Thoracic aorta (tissue), 2 donors: ENCODE results near the gene ANKRD17. TPM values are rescaled to one million over a fixed set of nuclear protein-coding genes. Genes with fewer than 3 reads are reported as not detected.
"Not testable (repeated sequence)": the region's sequence is repeated elsewhere in the genome, so short reads cannot be mapped to it uniquely, and the experiment has no call there.

ENCODE experiments used
- ATAC-seq: fragments of 150-250 bp; one replicate; pipeline ENCODE4 v1.8.0; 2017; ENCODE audit warnings: low read depth; ENCODE audit not compliant: insufficient number of reproducible peaks, low FRiP score
- DNase-seq: peaks from one replicate; pipeline ENCODE4 v3.0.0-alpha.2; 2020; ENCODE audit warnings: low spot score
- H3K27ac ChIP-seq, 2 donors: fragments of 200-600 bp; sonication (generic); 1 replicate in 1 of 2; 2 replicates in 1 of 2; pipeline ENCODE4 v1.5.1; 2016; ENCODE audit warnings: mild to moderate bottlenecking in 2 of 2, moderate library complexity in 2 of 2
- H3K27me3 ChIP-seq: fragments of 200-600 bp; sonication (generic); replicated peaks from 2 replicates; pipeline ENCODE4 v1.6.0; 2016; ENCODE audit warnings: mild to moderate bottlenecking; ENCODE audit not compliant: insufficient read depth
- H3K36me3 ChIP-seq: fragments of 200-600 bp; sonication (generic); one replicate; pipeline ENCODE4 v1.5.1; 2016
- H3K4me1 ChIP-seq, 2 donors: fragments of 200-600 bp; sonication (generic); 1 replicate in 1 of 2; 2 replicates in 1 of 2; pipeline versions ENCODE4 v1.5.1 to v1.6.0; 2016; ENCODE audit warnings: low read depth in 2 of 2, mild to moderate bottlenecking in 1 of 2; ENCODE audit not compliant: control insufficient read depth in 1 of 2
- H3K4me3 ChIP-seq: fragments of 200-600 bp; sonication (generic); 2 replicates; pipeline ENCODE4 v1.5.1; 2016; ENCODE audit warnings: mild to moderate bottlenecking
- H3K9me3 ChIP-seq: fragments of 200-600 bp; sonication (generic); 2 replicates; pipeline ENCODE4 v1.5.1; 2016
- total RNA-seq, 2 donors: library from RNA; depleted of rRNA; stranded (reverse); fragments of >200 nt; gene quantifications; one replicate each; pipeline versions ENCODE4 v1.1.0 to v1.2.3, GENCODE V29; 2016
- TF ChIP-seq, protein P1 (sequence below): fragments of 200-600 bp; sonication (generic); IDR thresholded peaks from one replicate; pipeline ENCODE4 v1.5.1; 2019; ENCODE audit warnings: antibody characterized with exemption

The ANKRD17 gene
- total RNA-seq, 2 donors from 2014 or later: 49.3 to 58.8 TPM

DNA sequence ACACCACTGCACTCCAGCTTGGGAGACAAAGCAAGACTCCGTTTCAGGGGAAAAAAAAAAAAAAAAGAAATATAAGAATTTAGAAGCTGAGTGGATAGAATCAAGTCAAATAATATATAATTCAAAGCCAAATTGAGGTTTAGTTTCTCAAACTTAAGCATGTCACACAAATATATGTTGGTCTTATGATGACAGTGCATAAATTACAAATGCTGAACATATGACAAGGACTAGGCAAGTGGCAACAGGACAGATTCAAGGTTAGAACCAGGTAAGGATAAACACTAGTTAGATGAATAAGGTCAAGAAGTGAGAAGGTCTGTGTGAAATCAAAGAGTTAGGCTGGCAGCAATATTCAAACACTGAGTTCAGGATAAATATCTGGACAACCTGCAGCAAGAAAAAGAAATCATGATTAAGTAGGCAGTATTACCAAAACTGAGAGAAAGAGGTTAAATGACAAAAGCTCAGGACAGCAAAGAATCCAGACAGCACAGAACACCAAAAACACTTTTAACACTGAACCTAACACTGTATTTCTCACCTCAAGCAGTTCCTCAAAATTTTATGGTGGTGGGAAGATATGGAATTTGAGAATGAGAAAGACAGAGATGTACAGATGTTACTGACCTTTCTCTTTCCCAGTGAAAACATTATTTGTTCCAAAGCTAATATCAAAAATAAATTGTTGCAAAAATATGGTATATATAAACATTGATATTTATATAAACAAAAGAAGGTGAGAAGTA, 45.4 kb downstream of the ANKRD17 start:
- Histone ChIP-seq H3K27ac (peak overlapping the region in 1 of 2 donors; percentile 43), H3K4me3 (no peak overlapping the region), H3K36me3 (no peaks in the 10 kb centered on the region), H3K4me1 (peaks cover 24 to 39% of the 10 kb centered on the region in 2 donors), H3K9me3 (no peaks in the 10 kb centered on the region), H3K27me3 (no peaks in the 10 kb centered on the region)
- TF ChIP-seq, protein P1, sequence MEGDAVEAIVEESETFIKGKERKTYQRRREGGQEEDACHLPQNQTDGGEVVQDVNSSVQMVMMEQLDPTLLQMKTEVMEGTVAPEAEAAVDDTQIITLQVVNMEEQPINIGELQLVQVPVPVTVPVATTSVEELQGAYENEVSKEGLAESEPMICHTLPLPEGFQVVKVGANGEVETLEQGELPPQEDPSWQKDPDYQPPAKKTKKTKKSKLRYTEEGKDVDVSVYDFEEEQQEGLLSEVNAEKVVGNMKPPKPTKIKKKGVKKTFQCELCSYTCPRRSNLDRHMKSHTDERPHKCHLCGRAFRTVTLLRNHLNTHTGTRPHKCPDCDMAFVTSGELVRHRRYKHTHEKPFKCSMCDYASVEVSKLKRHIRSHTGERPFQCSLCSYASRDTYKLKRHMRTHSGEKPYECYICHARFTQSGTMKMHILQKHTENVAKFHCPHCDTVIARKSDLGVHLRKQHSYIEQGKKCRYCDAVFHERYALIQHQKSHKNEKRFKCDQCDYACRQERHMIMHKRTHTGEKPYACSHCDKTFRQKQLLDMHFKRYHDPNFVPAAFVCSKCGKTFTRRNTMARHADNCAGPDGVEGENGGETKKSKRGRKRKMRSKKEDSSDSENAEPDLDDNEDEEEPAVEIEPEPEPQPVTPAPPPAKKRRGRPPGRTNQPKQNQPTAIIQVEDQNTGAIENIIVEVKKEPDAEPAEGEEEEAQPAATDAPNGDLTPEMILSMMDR: no peak
- no peak for DNase-seq
- ATAC-seq: no peak

DNA sequence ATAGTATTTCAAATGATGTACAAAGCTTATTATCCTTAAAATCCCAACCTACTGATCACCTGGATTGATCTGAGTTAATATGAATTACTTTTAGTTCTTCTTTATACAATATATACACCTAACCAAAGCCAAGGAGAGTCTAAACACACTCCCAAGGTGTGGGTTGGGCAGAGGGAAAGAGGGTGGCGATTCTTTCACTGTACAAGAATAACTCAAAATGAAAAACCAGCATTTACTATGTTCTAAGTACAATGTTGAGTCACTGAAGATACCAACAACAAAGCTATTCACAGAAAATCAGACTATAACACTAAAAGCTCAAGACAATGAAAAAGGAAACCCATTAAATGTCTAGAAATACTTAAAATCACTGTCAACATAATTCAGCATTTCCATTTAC, 46.6 kb downstream of the ANKRD17 start:
- Histone ChIP-seq H3K27me3 (no peaks in the 10 kb centered on the region), H3K4me3 (no peak overlapping the region), H3K27ac (no peak overlapping the region), H3K36me3 (no peaks in the 10 kb centered on the region), H3K9me3 (no peaks in the 10 kb centered on the region), H3K4me1 (peaks cover 24 to 45% of the 10 kb centered on the region in 2 donors)
- TF ChIP-seq, protein P1: no peak
- DNase-seq (no peak), ATAC-seq (no peak)

DNA sequence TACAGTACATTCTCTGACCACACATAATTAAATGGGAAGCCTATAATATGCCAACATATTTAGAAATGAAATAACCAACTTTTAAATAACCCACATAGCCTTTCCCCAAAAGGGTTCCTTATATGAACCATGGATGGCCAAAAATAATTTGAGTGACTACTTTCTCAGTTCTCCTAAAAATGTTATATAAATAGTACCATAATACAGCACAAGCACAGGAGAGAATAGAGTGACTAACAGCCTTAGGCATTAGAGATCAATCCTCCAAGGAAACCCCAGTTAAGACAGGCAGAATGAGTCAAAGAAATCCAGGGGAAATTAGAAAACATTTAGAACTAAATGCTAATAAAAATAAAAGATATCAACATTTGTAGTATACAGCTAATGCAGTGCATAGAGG, 50.2 kb downstream of the ANKRD17 start:
- peaks cover 11 to 32% of the 10 kb centered on the region in 2 donors for H3K4me1 ChIP-seq
- H3K36me3 ChIP-seq: no peaks in the 10 kb centered on the region
- ATAC-seq (peak; percentile 74), DNase-seq (no peak)
- H3K27me3 ChIP-seq: no peaks in the 10 kb centered on the region
- no peaks in the 10 kb centered on the region for H3K9me3 ChIP-seq
- TF ChIP-seq, protein P1: no peak
- peak overlapping the region in 1 of 2 donors; percentile 60 for H3K27ac ChIP-seq
- H3K4me3 ChIP-seq: no peak overlapping the region

DNA sequence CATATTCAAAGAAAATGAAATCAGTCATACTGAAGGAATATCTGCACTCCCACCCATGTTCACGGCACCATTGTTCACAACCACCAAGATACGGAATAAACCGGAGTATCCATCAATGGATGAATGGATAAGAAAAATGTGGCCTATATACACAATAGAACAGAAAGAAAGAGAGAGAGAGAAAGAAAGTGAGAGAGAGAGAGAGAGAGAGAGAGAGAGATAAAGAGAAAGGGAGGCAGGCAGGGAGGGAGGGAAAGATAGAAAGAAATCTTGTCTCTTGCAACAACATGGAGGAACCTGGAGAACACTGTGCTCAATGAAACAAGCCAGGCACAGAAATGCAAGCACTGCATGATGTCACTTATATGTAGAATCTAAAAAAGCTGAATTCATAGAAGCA, 52.4 kb downstream of the ANKRD17 start:
- Histone ChIP-seq H3K27ac (peak overlapping the region in 1 of 2 donors; percentile 41), H3K4me1 (peaks cover 7 to 26% of the 10 kb centered on the region in 2 donors), H3K36me3 (no peaks in the 10 kb centered on the region), H3K9me3 (no peaks in the 10 kb centered on the region), H3K4me3 (no peak overlapping the region), H3K27me3 (no peaks in the 10 kb centered on the region)
- no peak for ATAC-seq
- TF ChIP-seq, protein P1: no peak
- no peak for DNase-seq

DNA sequence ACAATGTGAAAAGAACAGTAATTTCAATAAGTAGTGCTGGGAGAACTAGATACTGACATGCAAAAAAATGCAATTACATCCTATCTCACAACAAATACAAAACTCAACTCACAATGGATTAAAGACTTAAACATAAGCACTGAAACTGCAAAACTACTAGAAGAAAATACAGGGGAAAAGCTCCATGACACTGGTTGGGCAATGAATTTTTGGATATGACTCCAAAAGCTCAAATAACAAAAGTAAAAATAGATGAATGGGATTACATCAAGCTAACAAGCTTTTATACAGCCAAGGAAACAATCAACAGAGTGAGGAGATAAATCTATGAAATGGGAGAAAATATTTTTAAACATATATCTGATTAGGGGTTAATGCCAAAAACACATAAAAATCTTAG, 53.1 kb downstream of the ANKRD17 start:
- H3K36me3 ChIP-seq: no peaks in the 10 kb centered on the region
- TF ChIP-seq, protein P1: no peak
- peaks cover 7 to 25% of the 10 kb centered on the region in 2 donors for H3K4me1 ChIP-seq
- no peak overlapping the region for H3K27ac ChIP-seq
- ATAC-seq: no peak
- no peaks in the 10 kb centered on the region for H3K27me3 ChIP-seq
- DNase-seq: no peak
- no peaks in the 10 kb centered on the region for H3K9me3 ChIP-seq
- no peak overlapping the region for H3K4me3 ChIP-seq

DNA sequence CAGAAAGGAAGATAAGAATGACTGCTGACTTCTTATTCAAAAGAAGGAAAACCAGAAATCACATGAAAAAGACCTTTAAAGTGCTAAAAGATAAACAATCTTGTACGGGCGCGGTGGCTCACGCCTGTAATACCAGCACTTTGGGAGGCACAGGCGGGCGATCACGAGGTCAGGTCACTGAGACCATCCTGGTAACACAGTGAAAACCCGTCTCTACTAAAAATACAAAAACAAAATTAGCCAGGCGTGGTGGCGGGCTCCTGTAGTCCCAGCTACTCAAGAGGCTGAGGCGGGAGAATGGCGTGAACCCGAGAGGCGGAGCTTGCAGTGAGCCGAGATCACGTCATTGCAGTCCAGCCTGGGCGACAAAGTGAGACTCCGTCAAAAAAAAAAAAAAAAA, 54.6 kb downstream of the ANKRD17 start:
- peaks cover 14 to 27% of the 10 kb centered on the region in 2 donors for H3K4me1 ChIP-seq
- not testable (repeated sequence) for H3K9me3 ChIP-seq, DNase-seq, H3K27ac ChIP-seq, ATAC-seq, H3K27me3 ChIP-seq, H3K36me3 ChIP-seq, H3K4me3 ChIP-seq
